NCI-H1436 (cell line): ENCODE results near the gene IRF2BP2.
"Not testable (repeated sequence)": the region's sequence is repeated elsewhere in the genome, so short reads cannot be mapped to it uniquely, and the experiment has no call there.

Experiments
- DNase-seq: peaks from one replicate; lab custom pipeline; 2025; lab: John Stamatoyannopoulos, UW

Gene IRF2BP2

GRCh38 chr1:234610061-234610665 is at the start of gene IRF2BP2:
IRF2BP2 (minus strand) TSS chr1:234610178; CDS start chr1:234609494, 684 bp downstream.
- DNase-seq = peak; percentile 91

DNA sequence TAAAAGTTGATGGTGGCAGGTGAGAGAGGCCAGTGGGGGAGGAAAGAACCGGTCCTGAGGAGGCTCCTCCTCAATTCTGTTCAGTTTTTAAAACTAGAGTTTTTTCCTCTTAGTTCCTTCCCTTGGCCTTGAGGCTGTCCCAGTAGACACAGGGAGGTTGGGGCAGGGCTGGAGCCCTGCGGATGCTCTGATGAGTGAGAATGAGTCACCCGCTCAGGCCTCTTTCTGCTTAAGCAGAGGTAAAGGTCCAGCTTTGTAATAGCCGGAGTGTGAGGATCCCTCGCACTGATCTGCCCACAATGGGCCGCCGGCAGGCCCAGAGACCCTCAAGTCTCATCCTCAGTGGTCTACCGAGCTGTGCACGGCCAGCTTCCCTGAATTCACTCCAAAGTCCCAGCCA is 49.6 kb upstream of the IRF2BP2 start:
- no peak for DNase-seq

- DNase-seq = no peak
Measured at GRCh38 chr1:234658138-234658537, 48.2 kb upstream of the IRF2BP2 start.

DNA sequence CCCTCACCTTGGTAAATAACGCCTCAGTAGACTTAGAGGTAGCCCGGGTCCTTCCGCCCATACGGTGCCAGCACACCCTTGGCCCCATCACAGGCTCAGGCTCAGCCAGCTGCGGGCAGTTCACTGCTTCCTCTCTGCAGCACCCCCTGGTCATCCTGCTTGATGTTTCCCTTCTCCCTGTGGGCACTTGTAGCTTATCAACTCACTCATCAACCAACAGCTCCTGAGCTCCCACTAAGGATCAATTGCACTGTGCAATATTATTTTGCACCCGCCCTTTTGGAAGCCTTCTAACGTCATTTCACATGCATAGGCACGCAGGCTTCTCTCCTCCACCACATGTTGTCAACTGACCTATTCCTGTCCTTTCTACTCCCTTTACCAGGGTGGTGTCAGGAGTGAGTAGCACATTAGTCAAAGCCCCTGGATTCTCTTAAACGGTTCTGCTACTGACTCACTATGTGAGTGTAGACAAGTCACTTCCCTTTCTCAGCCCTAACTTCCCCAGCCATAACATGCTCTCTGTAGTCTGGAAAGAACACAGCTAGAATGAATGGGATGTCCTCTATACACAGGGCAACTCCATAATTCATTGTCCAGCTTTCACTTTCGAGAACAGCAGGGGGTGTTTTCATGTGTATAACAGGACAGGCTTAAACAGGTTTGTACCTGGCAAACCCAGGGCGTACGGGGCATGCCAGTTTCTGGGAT is 47.1 kb upstream of the IRF2BP2 start:
- no peak for DNase-seq

- DNase-seq = no peak
Measured at GRCh38 chr1:234656070-234656895, 46.3 kb upstream of the IRF2BP2 start.

DNA sequence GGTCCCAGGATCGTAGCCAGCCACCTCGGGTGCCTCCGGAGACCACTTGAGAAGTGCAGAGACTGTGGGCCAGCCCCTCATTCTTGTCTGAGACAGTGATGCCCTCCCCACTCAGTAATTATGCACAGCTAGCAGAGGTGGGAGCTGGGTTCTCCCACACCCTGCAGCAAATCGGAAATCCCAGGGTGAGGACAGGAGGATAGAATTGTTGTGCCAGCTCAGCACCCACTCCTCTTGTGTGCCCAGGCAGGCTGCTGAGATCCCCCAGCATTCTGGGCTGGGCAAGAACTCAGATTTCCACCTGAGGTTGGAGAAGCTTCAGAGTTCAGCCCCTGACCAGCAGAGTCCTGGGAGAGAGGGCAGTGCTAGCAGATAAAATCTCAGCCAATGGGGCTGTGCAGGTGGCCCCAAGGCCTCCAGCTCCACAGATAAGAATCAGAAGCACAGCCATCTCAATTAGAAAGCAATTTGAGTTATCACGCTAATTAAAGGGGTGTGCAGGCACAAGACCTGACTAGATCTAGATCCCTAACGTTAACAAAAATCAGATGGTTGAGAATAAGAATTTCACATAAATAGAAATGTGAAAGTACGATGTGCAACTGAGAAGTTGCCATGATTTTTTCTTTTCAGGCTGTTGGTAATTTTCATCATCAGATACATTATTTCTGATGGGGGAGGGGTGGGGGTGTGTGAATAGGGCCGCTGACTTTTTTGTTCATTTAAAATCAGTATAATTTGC is 45.5 kb upstream of the IRF2BP2 start:
- no peak for DNase-seq

- DNase-seq = no peak
Measured at GRCh38 chr1:234654002-234654733, 44.2 kb upstream of the IRF2BP2 start.

DNA sequence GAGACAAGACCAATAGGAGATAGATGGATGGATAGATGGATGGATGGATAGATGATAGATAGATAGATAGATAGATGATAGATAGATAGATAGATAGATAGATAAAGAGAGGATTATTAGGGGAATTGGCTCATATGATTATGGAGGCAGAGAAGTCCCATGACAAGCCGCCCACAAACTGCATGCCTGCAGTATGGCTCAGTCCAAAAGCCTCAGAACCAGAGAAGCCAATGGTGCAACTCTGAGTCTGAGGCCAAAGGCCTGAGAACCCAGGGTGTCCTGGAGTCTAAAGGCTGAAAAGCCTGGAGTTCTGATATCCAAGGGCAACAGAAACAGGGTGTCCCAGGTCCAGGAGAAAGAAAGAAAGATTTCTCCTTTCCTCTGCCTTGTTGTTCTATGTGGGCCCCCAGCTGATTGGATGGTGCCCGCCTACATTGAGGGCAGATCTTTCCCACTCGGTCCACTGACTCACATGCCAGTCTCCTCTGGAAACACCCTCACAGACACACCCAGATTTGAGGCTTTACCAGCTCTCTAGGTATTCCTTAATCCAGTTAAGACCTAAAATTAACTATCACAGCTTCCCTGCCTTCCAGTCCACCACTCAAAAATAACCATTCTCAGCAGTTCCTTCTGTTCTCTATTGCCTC is 39.6 kb upstream of the IRF2BP2 start:
- no peak for DNase-seq

DNA sequence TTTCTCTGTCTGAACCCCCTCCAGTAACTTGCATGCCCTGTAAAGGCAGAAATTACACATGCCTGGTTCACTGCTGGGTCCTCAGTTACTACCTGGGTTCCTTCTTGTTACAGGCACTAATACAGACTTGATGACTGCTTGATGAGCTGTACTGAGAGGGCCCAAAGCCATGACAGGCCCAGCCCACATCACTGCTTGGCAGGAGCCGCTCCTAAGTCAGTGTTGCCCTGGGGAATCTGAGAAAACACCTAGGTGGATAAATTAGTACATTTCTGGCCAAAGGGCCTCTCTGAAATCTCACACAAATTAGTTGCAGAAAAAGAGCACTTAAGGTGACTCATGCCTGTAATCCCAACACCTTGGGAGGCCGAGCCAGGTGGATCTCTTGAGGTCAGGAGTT is 37.8 kb upstream of the IRF2BP2 start:
- DNase-seq = no peak

DNA sequence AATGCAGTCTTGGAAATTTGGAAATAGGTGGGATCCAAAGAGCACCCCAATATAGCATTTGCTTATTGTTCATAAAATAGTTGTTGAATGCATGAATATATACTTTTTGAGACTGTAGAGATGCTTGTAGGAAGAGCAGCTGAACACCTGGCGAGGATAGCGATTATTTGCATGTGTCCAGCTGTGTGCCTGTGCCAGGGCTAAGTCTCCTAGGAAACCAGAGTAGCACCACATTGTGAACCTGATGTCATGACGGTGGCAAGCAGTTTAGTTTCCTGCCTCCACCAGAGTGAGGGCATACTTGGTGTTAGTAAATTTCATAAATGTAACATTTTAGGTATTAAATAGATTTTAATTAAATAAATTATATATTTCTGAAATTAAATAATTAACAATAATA is 37.3 kb upstream of the IRF2BP2 start:
- no peak for DNase-seq

- DNase-seq = no peak
Measured at GRCh38 chr1:234645964-234646363, 36.0 kb upstream of the IRF2BP2 start.

- no peak for DNase-seq
Measured at GRCh38 chr1:234645474-234645953, 35.5 kb upstream of the IRF2BP2 start.

GRCh38 chr1:234644928-234645327 is 35.0 kb upstream of the IRF2BP2 start:
- DNase-seq = no peak

DNA sequence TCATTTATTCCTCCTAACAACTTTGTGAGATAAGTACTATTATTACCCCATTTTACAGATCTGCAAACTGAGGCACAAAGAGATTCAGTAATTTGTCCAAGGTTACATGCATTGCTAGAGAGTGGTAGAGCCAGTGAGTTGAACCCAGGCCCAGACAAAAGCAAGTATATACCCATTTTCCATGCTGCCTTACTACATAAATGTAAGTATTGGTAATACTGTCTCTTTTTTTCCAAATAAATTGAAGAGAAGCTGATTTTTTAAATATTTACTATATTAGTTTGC is 33.8 kb upstream of the IRF2BP2 start:
- no peak for DNase-seq

GRCh38 chr1:234643111-234643849 is 33.3 kb upstream of the IRF2BP2 start:
- DNase-seq = no peak

- DNase-seq = no peak
Measured at GRCh38 chr1:234642428-234642827, 32.5 kb upstream of the IRF2BP2 start.

DNA sequence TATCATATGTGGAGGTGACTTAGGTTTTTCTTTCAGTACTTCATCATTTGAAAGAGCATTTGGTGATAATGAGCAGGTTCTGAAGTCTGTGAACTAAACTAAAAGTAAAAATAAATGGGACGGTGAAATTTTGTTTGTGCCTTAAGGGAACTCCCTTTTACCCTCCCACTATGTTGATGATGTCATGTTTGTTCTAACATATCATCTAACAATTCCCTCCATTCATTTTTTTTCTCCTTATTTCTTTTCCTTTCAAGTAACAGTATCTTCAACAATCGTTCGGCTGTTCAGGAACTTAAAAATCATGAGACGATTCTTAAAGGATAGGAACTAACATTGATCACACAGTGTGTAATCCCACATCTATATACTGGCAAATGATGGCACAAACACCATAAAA is 30.0 kb upstream of the IRF2BP2 start:
- DNase-seq = no peak

- DNase-seq = no peak
Measured at GRCh38 chr1:234638832-234639799, 29.1 kb upstream of the IRF2BP2 start.

- not testable (repeated sequence) for DNase-seq
Measured at GRCh38 chr1:234634922-234635321, 24.9 kb upstream of the IRF2BP2 start.
